ENCODE results near the gene PRKAG3. TPM values are rescaled to one million over a fixed set of nuclear protein-coding genes. Genes with fewer than 3 reads are reported as not detected.
A peak's percentile ranks its signal among the peaks of the same experiment; 100 is the strongest.

The PRKAG3 gene
- total RNA-seq, 1 experiment from 2014 or later = not detected

DNA sequence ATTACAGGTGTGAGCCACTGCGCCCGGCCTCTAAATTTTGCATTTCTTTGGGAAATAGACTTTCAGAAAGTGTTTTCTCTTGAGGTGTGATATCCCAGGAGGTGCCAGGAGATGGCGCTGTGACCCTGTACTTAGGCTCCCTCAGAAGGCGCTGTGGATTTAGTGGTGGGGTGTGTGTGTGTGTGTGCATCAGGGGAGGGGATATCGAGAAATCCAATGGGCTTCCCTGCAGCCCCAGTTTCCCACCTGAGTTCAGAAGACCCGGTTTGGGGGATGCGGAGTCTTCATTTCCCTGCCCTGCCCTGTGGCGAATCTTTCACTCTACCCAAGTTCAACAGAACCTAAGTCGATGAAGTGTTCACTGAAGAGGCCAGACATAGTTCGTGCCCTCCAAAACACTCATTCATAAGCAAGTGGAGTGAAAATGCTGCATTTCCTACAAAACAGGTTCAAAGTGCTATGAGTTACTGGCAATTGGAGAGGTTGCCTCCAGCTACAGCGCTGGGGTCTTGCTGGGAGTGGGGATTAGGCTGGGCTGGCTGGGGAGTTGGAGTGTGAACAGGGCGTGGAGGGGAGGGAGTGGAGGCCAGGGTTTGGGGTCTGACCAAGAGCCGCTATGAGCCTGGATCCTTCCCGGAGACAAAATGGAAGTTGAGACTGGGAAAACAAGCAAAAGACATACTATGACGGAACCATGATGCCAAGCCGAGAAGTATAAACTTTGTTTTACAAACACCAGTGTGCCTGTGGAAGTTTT, 21.5 kb upstream of the PRKAG3 start:
- no peaks in the 10 kb centered on the region for H3K36me3 ChIP-seq (ENCODE audit: low read depth)
- H3K9me2 ChIP-seq (ENCODE audit: insufficient read depth) = no peaks in the 10 kb centered on the region
- CTCF ChIA-PET = interaction anchor here (1.2 kb wide), 1 partner anchor 45 kb away, joined by 3 read pairs; no protein-coding TSS in a partner anchor
- H3K9me3 ChIP-seq (ENCODE audit: insufficient read depth, low read depth) = no peaks in the 10 kb centered on the region
- peaks cover 60% of the 10 kb centered on the region for H3K4me1 ChIP-seq (replicated peaks; ENCODE audit: insufficient read depth)
- no peaks in the 10 kb centered on the region for H3K27me3 ChIP-seq (ENCODE audit: insufficient read depth, low read depth)
- H2AFZ ChIP-seq = peak overlapping the region; percentile 58
- peak overlapping the region; percentile 29 for H3K4me2 ChIP-seq
- intact Hi-C loops (cut with micrococcal nuclease; ENCODE audit: unreplicated experiment) = loop anchor here (2.0 to 5.0 kb wide), 4 partner anchors 124 to 302 kb away; no protein-coding TSS in a partner anchor
- no TSS peak for BruUV-seq (replicated peaks)
- peaks cover 47% of the 10 kb centered on the region for H3F3A ChIP-seq (ENCODE audit: insufficient read depth, low read depth)
- no peaks in the 10 kb centered on the region for H3K79me2 ChIP-seq (ENCODE audit: low read depth)
- no peak for TF ChIP-seq EZH2 (IDR thresholded peaks at IDR 0.05; ENCODE audit: low read depth)
- TF ChIP-seq, protein P1, sequence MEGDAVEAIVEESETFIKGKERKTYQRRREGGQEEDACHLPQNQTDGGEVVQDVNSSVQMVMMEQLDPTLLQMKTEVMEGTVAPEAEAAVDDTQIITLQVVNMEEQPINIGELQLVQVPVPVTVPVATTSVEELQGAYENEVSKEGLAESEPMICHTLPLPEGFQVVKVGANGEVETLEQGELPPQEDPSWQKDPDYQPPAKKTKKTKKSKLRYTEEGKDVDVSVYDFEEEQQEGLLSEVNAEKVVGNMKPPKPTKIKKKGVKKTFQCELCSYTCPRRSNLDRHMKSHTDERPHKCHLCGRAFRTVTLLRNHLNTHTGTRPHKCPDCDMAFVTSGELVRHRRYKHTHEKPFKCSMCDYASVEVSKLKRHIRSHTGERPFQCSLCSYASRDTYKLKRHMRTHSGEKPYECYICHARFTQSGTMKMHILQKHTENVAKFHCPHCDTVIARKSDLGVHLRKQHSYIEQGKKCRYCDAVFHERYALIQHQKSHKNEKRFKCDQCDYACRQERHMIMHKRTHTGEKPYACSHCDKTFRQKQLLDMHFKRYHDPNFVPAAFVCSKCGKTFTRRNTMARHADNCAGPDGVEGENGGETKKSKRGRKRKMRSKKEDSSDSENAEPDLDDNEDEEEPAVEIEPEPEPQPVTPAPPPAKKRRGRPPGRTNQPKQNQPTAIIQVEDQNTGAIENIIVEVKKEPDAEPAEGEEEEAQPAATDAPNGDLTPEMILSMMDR (conservative IDR thresholded peaks at IDR 0.05) = peak; percentile 78
- no peak overlapping the region for H3K27ac ChIP-seq
- no peak overlapping the region for H3K4me3 ChIP-seq
- H4K20me1 ChIP-seq (ENCODE audit: insufficient read depth) = no peaks in the 10 kb centered on the region
- POLR2A ChIA-PET (ENCODE audit: unreplicated experiment) = no interaction called here
- DNase-seq = peak in 1 of 2 experiments; percentile 37

DNA sequence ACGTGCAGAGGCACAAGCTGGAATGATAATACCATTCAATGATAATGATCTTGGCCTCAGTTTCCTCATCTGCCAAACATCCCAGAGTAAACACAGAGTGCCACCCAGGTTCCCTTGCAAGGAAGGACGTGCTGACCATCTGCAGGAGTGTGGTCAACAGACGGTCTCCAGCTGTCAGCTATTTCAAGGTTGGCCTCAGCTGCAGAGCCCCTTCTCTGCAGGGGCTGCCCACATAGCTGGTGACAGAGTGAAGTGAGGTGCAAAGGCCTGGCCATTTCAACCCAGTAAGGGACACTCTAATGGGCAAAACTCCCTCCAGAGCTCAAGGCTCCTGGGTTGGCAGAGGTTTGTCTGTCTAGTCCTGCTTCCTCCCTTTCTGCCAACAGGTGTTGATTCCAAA, 19.7 kb upstream of the PRKAG3 start:
- Histone ChIP-seq H2AFZ (no peak overlapping the region), H3K9me3 (ENCODE audit: insufficient read depth, low read depth) (no peaks in the 10 kb centered on the region), H3K4me1 (replicated peaks; ENCODE audit: insufficient read depth) (peaks cover 55% of the 10 kb centered on the region), H3F3A (ENCODE audit: insufficient read depth, low read depth) (peaks cover 48% of the 10 kb centered on the region), H3K27ac (no peak overlapping the region), H3K36me3 (ENCODE audit: low read depth) (no peaks in the 10 kb centered on the region), H4K20me1 (ENCODE audit: insufficient read depth) (no peaks in the 10 kb centered on the region), H3K4me3 (no peak overlapping the region), H3K79me2 (ENCODE audit: low read depth) (no peaks in the 10 kb centered on the region), H3K4me2 (no peak overlapping the region), H3K9me2 (ENCODE audit: insufficient read depth) (no peaks in the 10 kb centered on the region), H3K27me3 (ENCODE audit: insufficient read depth, low read depth) (no peaks in the 10 kb centered on the region)
- BruUV-seq (replicated peaks) = no TSS peak
- intact Hi-C loops (cut with micrococcal nuclease; ENCODE audit: unreplicated experiment) = loop anchor here (5.0 kb wide), 3 partner anchors 126 to 266 kb away; no protein-coding TSS in a partner anchor
- POLR2A ChIA-PET (ENCODE audit: unreplicated experiment) = no interaction called here
- CTCF ChIA-PET = no interaction called here
- TF ChIP-seq, protein P1 (conservative IDR thresholded peaks at IDR 0.05) = no peak
- no peak for TF ChIP-seq EZH2 (IDR thresholded peaks at IDR 0.05; ENCODE audit: low read depth)
- no peak for DNase-seq

DNA sequence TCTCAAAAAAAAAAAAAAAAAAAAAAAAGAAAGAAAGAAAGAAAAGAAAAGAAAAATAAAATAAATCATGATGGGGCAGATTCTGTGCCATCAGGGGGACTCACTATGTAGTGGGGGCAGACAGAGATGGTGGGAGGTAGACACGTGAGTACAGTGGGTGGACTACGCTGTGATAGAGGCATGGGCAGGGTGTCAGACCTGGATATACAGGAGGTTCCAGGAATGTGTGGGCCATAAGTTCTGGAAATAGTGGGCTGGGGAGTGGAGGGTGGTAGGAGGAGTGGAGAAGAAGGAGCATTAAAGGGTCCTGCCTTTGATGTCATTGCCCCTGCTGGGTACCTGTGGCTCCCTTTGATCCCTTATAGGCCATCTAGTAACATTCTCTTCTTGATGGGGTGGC, 19.2 kb upstream of the PRKAG3 start:
- H2AFZ ChIP-seq = no peak overlapping the region
- H3K9me3 ChIP-seq (ENCODE audit: insufficient read depth, low read depth) = no peaks in the 10 kb centered on the region
- H3K79me2 ChIP-seq (ENCODE audit: low read depth) = no peaks in the 10 kb centered on the region
- no peaks in the 10 kb centered on the region for H3K27me3 ChIP-seq (ENCODE audit: insufficient read depth, low read depth)
- no peaks in the 10 kb centered on the region for H4K20me1 ChIP-seq (ENCODE audit: insufficient read depth)
- H3K9me2 ChIP-seq (ENCODE audit: insufficient read depth) = no peaks in the 10 kb centered on the region
- peak overlapping the region; percentile 90; the same call in 1 of the 2 replicates for H3K27ac ChIP-seq
- peaks cover 55% of the 10 kb centered on the region for H3K4me1 ChIP-seq (replicated peaks; ENCODE audit: insufficient read depth)
- BruUV-seq (replicated peaks) = no TSS peak
- DNase-seq = no peak
- peaks cover 48% of the 10 kb centered on the region for H3F3A ChIP-seq (ENCODE audit: insufficient read depth, low read depth)
- no peak overlapping the region for H3K4me3 ChIP-seq
- H3K4me2 ChIP-seq = no peak overlapping the region
- intact Hi-C loops (cut with micrococcal nuclease; ENCODE audit: unreplicated experiment) = loop anchor here (5.0 kb wide), 3 partner anchors 127 to 267 kb away; no protein-coding TSS in a partner anchor
- H3K36me3 ChIP-seq (ENCODE audit: low read depth) = no peaks in the 10 kb centered on the region
- POLR2A ChIA-PET (ENCODE audit: unreplicated experiment) = interaction anchor here (0.6 kb wide), 1 partner anchor 26 kb away, joined by 3 read pairs; no protein-coding TSS in a partner anchor
- no peak for TF ChIP-seq EZH2 (IDR thresholded peaks at IDR 0.05; ENCODE audit: low read depth)
- TF ChIP-seq, protein P1 (conservative IDR thresholded peaks at IDR 0.05) = no peak
- CTCF ChIA-PET = interaction anchor here (0.7 kb wide), 2 partner anchors 205 to 243 kb away, joined by 3 read pairs; partner anchors contain the start of gene PLCD4
